AG04450 (cell line): ENCODE results near the gene TLE3. TPM values are rescaled to one million over a fixed set of nuclear protein-coding genes. Genes with fewer than 3 reads are reported as not detected.

ENCODE experiments used
- CTCF ChIA-PET: fragments of 300-600, 350-600 bp; formaldehyde crosslinking; extraction: SDS; loops from one replicate; lab custom pipeline; 2022; ENCODE audit warnings: antibody characterized with exemption, inconsistent platforms; lab: Charles Lee
- POLR2A ChIA-PET: fragments of 350-600 bp; formaldehyde crosslinking; extraction: SDS; loops from one replicate; lab custom pipeline; 2021; ENCODE audit warnings: antibody characterized with exemption, inconsistent platforms; lab: Yijun Ruan, JAX
- DNase-seq: peaks from one replicate; pipeline ENCODE4 v3.0.0-alpha.2; 2011; ENCODE audit warnings: low read depth, low spot score
- H3K27ac ChIP-seq: one replicate; pipeline ENCODE4 v1.5.1; 2012; ENCODE audit warnings: low read depth, low read length, control low read depth
- H3K27me3 ChIP-seq: one replicate; pipeline ENCODE4 v1.6.0; 2012; ENCODE audit warnings: low read length; ENCODE audit not compliant: control insufficient read depth, insufficient read depth
- H3K4me3 ChIP-seq: 2 replicates; pipeline ENCODE4 v1.5.1; 2011; ENCODE audit warnings: mild to moderate bottlenecking, low read depth, low read length, control low read depth
- H3K9me3 ChIP-seq: 2 replicates; pipeline ENCODE4 v1.5.1; 2012; ENCODE audit warnings: low read length; ENCODE audit not compliant: control insufficient read depth, insufficient read depth
- CTCF ChIP-seq: IDR thresholded peaks from 2 replicates; pipeline ENCODE4 v1.5.1; 2011; ENCODE audit warnings: low read depth, low read length, control low read depth, inconsistent platforms
- polyA plus RNA-seq: library from polyadenylated mRNA; depleted of rRNA; stranded (reverse); fragments of >200 nt; gene quantifications from 2 replicates; pipeline ENCODE4 v1.2.3, GENCODE V29; 2011

Gene TLE3
- polyA plus RNA-seq, 1 experiment: 7.5 TPM

- DNase-seq: no peak
- Histone ChIP-seq H3K27ac (no peak overlapping the region), H3K27me3 (no peaks in the 10 kb centered on the region), H3K9me3 (no peaks in the 10 kb centered on the region), H3K4me3 (no peak overlapping the region)
- no peak for TF ChIP-seq CTCF
- ChIA-PET CTCF (no interaction called here), POLR2A (interaction anchor here (1.4 kb wide), 1 partner anchor 11 kb away, joined by 3 read pairs; no protein-coding TSS in a partner anchor)
Observed at GRCh38 chr15:70077188-70078147, 20.2 kb downstream of the TLE3 start.

- ChIA-PET CTCF (no interaction called here), POLR2A (no interaction called here)
- Histone ChIP-seq H3K4me3 (no peak overlapping the region), H3K27me3 (no peaks in the 10 kb centered on the region), H3K27ac (no peak overlapping the region), H3K9me3 (no peaks in the 10 kb centered on the region)
- no peak for DNase-seq
- TF ChIP-seq CTCF: no peak
Observed at GRCh38 chr15:70074380-70074779, 23.3 kb downstream of the TLE3 start.

GRCh38 chr15:70072479-70072878 is 25.2 kb downstream of the TLE3 start:
- POLR2A ChIA-PET: no interaction called here

GRCh38 chr15:70071799-70072198 is 25.9 kb downstream of the TLE3 start:
- H3K4me3 ChIP-seq: no peak overlapping the region
- no peak for DNase-seq
- no peaks in the 10 kb centered on the region for H3K9me3 ChIP-seq
- POLR2A ChIA-PET: no interaction called here
- H3K27ac ChIP-seq: no peak overlapping the region
- TF ChIP-seq CTCF: no peak
- no peaks in the 10 kb centered on the region for H3K27me3 ChIP-seq
- CTCF ChIA-PET: no interaction called here

More at GRCh38 chr15:70072479-70072878, 25.2 kb downstream of the TLE3 start:
- H3K27me3 ChIP-seq: no peaks in the 10 kb centered on the region
- DNase-seq: no peak
- CTCF ChIA-PET: no interaction called here
- H3K9me3 ChIP-seq: no peaks in the 10 kb centered on the region
- TF ChIP-seq CTCF: no peak
- H3K4me3 ChIP-seq: no peak overlapping the region
- no peak overlapping the region for H3K27ac ChIP-seq

- Histone ChIP-seq H3K27ac (no peak overlapping the region), H3K4me3 (no peak overlapping the region), H3K27me3 (no peaks in the 10 kb centered on the region), H3K9me3 (no peaks in the 10 kb centered on the region)
- TF ChIP-seq CTCF: no peak
- no peak for DNase-seq
- ChIA-PET CTCF (no interaction called here), POLR2A (no interaction called here)
Observed at GRCh38 chr15:70069716-70070115, 28.0 kb downstream of the TLE3 start.
